Activated B cell treated with CpG ODN at 0.5 μM for 24 hours (primary cell): Measurements from ENCODE around the gene MPEG1. TPM values are rescaled to one million over a fixed set of nuclear protein-coding genes. Genes with fewer than 3 reads are reported as not detected.

Experiments used
- ATAC-seq: fragments of 200-7000 bp; cut with Tn5 transposase; one replicate; pipeline ENCODE4 v1.10.0; 2021; ENCODE audit warnings: low read depth, mild to moderate bottlenecking, moderate library complexity
- CTCF ChIA-PET: fragments of 350-600 bp; sonication (Branson Sonifier 250); formaldehyde crosslinking; loops from one replicate; lab custom pipeline; 2021; ENCODE audit warnings: antibody characterized with exemption; lab: Charles Lee
- POLR2A ChIA-PET: fragments of 350-600 bp; sonication (Branson Sonifier 250); formaldehyde crosslinking; loops from one replicate; lab custom pipeline; 2021; ENCODE audit warnings: antibody characterized with exemption; lab: Charles Lee
- DNase-seq: peaks from one replicate; pipeline ENCODE4 v3.0.0; 2022
- H3K27ac Mint-ChIP-seq: one replicate; pipeline ENCODE4 v1.8.0; 2020; ENCODE audit warnings: mixed read lengths
- H3K27me3 Mint-ChIP-seq: one replicate; pipeline ENCODE4 v1.8.0; 2021; ENCODE audit warnings: mixed read lengths
- H3K36me3 Mint-ChIP-seq: one replicate; pipeline ENCODE4 v1.8.0; 2021; ENCODE audit warnings: low read depth, mixed read lengths
- H3K4me1 Mint-ChIP-seq: one replicate; pipeline ENCODE4 v1.8.0; 2021; ENCODE audit warnings: mixed read lengths
- H3K4me3 Mint-ChIP-seq: one replicate; pipeline ENCODE4 v1.8.0; 2020; ENCODE audit warnings: mild to moderate bottlenecking, mixed read lengths
- H3K9me3 Mint-ChIP-seq: one replicate; pipeline ENCODE4 v1.8.0; 2020; ENCODE audit warnings: mixed read lengths
- CTCF ChIP-seq: fragments of 200-600 bp; IDR thresholded peaks from one replicate; pipeline ENCODE4 v1.8.0; 2022; ENCODE audit warnings: antibody characterized with exemption, mild to moderate bottlenecking
- intact Hi-C: fragments of 100-400 bp; cut with micrococcal nuclease; formaldehyde crosslinking; loops from one replicate; pipeline ENCODE4 v1.15.1; 2024
- total RNA-seq: library from RNA; stranded (reverse); gene quantifications from 2 replicates; pipeline ENCODE4 v1.2.3, GENCODE V29; 2022

The MPEG1 gene
- total RNA-seq, 1 donor from 2014 or later, result 154 TPM

- CTCF ChIA-PET, result interaction anchor here (1.3 to 9.7 kb wide), 5 partner anchors 9 to 229 kb away, joined by 3 to 94 read pairs (median 4); partner anchors contain the start of gene DTX4
- intact Hi-C loops, result loop anchor here (1.0 kb wide), 4 partner anchors 8 to 73 kb away; partner anchors contain the start of gene DTX4
- DNase-seq (no peak), ATAC-seq (peak; percentile 67)
- Mint-ChIP-seq H3K27ac (peak overlapping the region; percentile 88), H3K27me3 (no peaks in the 10 kb centered on the region), H3K36me3 (peaks cover 85% of the 10 kb centered on the region), H3K4me3 (peak overlapping the region; percentile 42), H3K9me3 (no peaks in the 10 kb centered on the region), H3K4me1 (peaks cover 100% of the 10 kb centered on the region)
- POLR2A ChIA-PET, result interaction anchor here (0.8 to 4.1 kb wide), 7 partner anchors 11 to 73 kb away, joined by 3 to 57 read pairs (median 4); partner anchors contain the start of genes DTX4 and MPEG1
- no peak for TF ChIP-seq CTCF
Measured at GRCh38 chr11:59200423-59200746, 12.3 kb downstream of the MPEG1 start.

- Mint-ChIP-seq H3K4me1 (peaks cover 97% of the 10 kb centered on the region), H3K9me3 (no peaks in the 10 kb centered on the region), H3K4me3 (peak overlapping the region; percentile 42), H3K36me3 (peaks cover 86% of the 10 kb centered on the region), H3K27me3 (no peaks in the 10 kb centered on the region), H3K27ac (peak overlapping the region; percentile 88)
- DNase-seq, result no peak
- CTCF ChIA-PET, result interaction anchor here (0.5 to 9.7 kb wide), 8 partner anchors 10 to 230 kb away, joined by 3 to 94 read pairs (median 8); partner anchors contain the start of gene DTX4
- no peak for TF ChIP-seq CTCF
- ATAC-seq, result peak; percentile 68
- POLR2A ChIA-PET, result interaction anchor here (0.8 to 4.1 kb wide), 7 partner anchors 12 to 73 kb away, joined by 3 to 57 read pairs (median 4); partner anchors contain the start of genes DTX4 and MPEG1
- intact Hi-C loops, result loop anchor here (1.0 kb wide), 4 partner anchors 9 to 74 kb away; partner anchors contain the start of gene DTX4
Measured at GRCh38 chr11:59199546-59200422, 12.9 kb downstream of the MPEG1 start.

DNA sequence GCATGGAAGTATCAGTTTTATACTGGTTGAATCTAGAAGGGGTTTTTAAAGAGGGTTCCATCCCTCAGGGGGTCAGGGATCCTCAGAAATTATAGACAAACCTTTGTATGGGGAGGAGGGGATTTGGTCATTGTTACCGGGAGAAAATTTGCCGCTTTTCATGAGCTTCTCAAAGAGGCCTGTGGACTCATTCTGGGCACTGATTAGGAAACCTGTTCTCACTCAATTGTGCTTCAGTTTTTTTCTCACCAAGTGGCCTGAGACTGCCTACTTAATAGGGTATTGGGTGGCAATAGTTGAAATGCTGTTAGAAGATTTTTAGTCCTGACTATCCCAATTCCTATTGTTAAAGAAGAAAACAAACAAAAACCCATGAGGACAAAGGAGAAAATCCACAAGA lies 14.0 kb downstream of the MPEG1 start:
- intact Hi-C loops, result no loop called here
- H3K4me3 Mint-ChIP-seq, result no peak overlapping the region
- TF ChIP-seq CTCF, result no peak
- H3K9me3 Mint-ChIP-seq, result no peaks in the 10 kb centered on the region
- DNase-seq (no peak), ATAC-seq (no peak)
- ChIA-PET CTCF (interaction anchor here (0.8 to 2.9 kb wide), 6 partner anchors 10 to 231 kb away, joined by 3 to 17 read pairs (median 4); partner anchors contain the start of genes DTX4 and MPEG1), POLR2A (interaction anchor here (0.6 to 4.1 kb wide), 8 partner anchors 10 to 68 kb away, joined by 3 to 57 read pairs (median 4); partner anchors contain the start of genes DTX4 and MPEG1)
- H3K36me3 Mint-ChIP-seq, result peaks cover 87% of the 10 kb centered on the region
- no peaks in the 10 kb centered on the region for H3K27me3 Mint-ChIP-seq
- peaks cover 89% of the 10 kb centered on the region for H3K4me1 Mint-ChIP-seq
- peak overlapping the region; percentile 88 for H3K27ac Mint-ChIP-seq

- Mint-ChIP-seq H3K27ac (peak overlapping the region; percentile 88), H3K4me3 (no peak overlapping the region), H3K36me3 (peaks cover 89% of the 10 kb centered on the region), H3K4me1 (peaks cover 82% of the 10 kb centered on the region), H3K27me3 (no peaks in the 10 kb centered on the region), H3K9me3 (no peaks in the 10 kb centered on the region)
- ATAC-seq (peak; percentile 26), DNase-seq (no peak)
- intact Hi-C loops, result no loop called here
- ChIA-PET CTCF (interaction anchor here (1.1 to 2.9 kb wide), 5 partner anchors 11 to 62 kb away, joined by 3 to 17 read pairs (median 4); partner anchors contain the start of genes DTX4 and MPEG1), POLR2A (interaction anchor here (1.0 to 4.1 kb wide), 9 partner anchors 8 to 40 kb away, joined by 3 to 57 read pairs (median 4); partner anchors contain the start of genes DTX4 and MPEG1)
- TF ChIP-seq CTCF, result no peak
Measured at GRCh38 chr11:59197991-59198390, 14.7 kb downstream of the MPEG1 start.
